Endothelial cell of umbilical vein (primary cell): Measurements from ENCODE around the gene MAST4. TPM values are rescaled to one million over a fixed set of nuclear protein-coding genes. Genes with fewer than 3 reads are reported as not detected.

Source experiments
- BruUV-seq: library from RNA; stranded (reverse); fragments of 400-500 nt; replicated peaks from 2 replicates; lab custom pipeline; 2021; lab: Mats Ljungman, UMichigan
- CTCF ChIA-PET: fragments of 300-600, 350-600 bp; sonication (Branson Sonifier 250); formaldehyde crosslinking; loops from one replicate; lab custom pipeline; 2021; ENCODE audit warnings: antibody characterized with exemption, inconsistent platforms; lab: Charles Lee
- POLR2A ChIA-PET: fragments of 300-600, 350-600 bp; sonication (Branson Sonifier 250); formaldehyde crosslinking; loops from one replicate; lab custom pipeline; 2021; ENCODE audit warnings: antibody characterized with exemption, inconsistent platforms; lab: Charles Lee
- DNase-seq: peaks from one replicate; pipeline ENCODE4 v3.0.0-alpha.2; 2011; ENCODE audit warnings: low read depth, low spot score
- FAIRE-seq: peaks from 2 replicates; lab custom pipeline; 2011; peaks lifted over from hg19 to GRCh38; lab: Jason Lieb, UNC
- H2AFZ ChIP-seq: 2 replicates; pipeline ENCODE4 v1.6.0; 2012; ENCODE audit warnings: low read depth, low read length, control low read depth, inconsistent platforms
- H3K27ac ChIP-seq: 2 replicates; pipeline ENCODE4 v1.5.1; 2011; ENCODE audit warnings: low read depth, mild to moderate bottlenecking, control low read depth, low read length, moderate library complexity; ENCODE audit not compliant: insufficient read depth
- H3K27me3 ChIP-seq, 2 experiments: 2 replicates each; pipeline versions ENCODE4 v1.6.0 to v1.6.1; 2011; ENCODE audit warnings: low read length in 2 of 2, mixed read lengths in 1 of 2; ENCODE audit not compliant: control insufficient read depth in 2 of 2, insufficient read depth in 2 of 2
- H3K36me3 ChIP-seq, 2 experiments: 2 replicates in 1 of 2; 3 replicates in 1 of 2; pipeline ENCODE4 v1.5.1; 2011; ENCODE audit warnings: low read length in 2 of 2, mild to moderate bottlenecking in 1 of 2, moderate library complexity in 1 of 2; ENCODE audit not compliant: control insufficient read depth in 2 of 2, insufficient read depth in 2 of 2; ENCODE audit errors: extremely low read depth in 1 of 2
- H3K4me1 ChIP-seq: 3 replicates; pipeline ENCODE4 v1.5.1; 2011; ENCODE audit warnings: mild to moderate bottlenecking, low read length; ENCODE audit not compliant: control insufficient read depth, insufficient read depth; ENCODE audit errors: extremely low read depth
- H3K4me2 ChIP-seq: 2 replicates; pipeline ENCODE4 v1.6.1; 2011; ENCODE audit warnings: low read length, control low read depth, mixed read lengths; ENCODE audit not compliant: insufficient read depth
- H3K4me3 ChIP-seq, 3 experiments: fragments of 200-600 bp in 1 of 3; sonication (generic), shearing (Covaris generic) in 1 of 3; replicated peaks in 1 of 3; 2 replicates each; pipeline ENCODE4 v1.5.1; 2011 to 2016; ENCODE audit warnings: control low read depth in 3 of 3, low read length in 3 of 3, mild to moderate bottlenecking in 2 of 3, inconsistent platforms in 1 of 3, low read depth in 1 of 3, moderate library complexity in 1 of 3; ENCODE audit not compliant: insufficient read depth in 1 of 3
- H3K79me2 ChIP-seq: 2 replicates; pipeline ENCODE4 v1.6.0; 2012; ENCODE audit warnings: low read length, inconsistent platforms; ENCODE audit not compliant: control insufficient read depth, insufficient read depth
- H3K9ac ChIP-seq: replicated peaks from 2 replicates; pipeline ENCODE3; 2011; ENCODE audit warnings: low read length, control low read depth; ENCODE audit not compliant: insufficient read depth; ENCODE audit errors: extremely low read depth
- H3K9me1 ChIP-seq: replicated peaks from 3 replicates; pipeline ENCODE4 v1.6.0; 2011; ENCODE audit warnings: mild to moderate bottlenecking, low read length; ENCODE audit not compliant: control insufficient read depth, insufficient read depth; ENCODE audit errors: extremely low read depth
- H3K9me3 ChIP-seq: replicated peaks from 2 replicates; pipeline ENCODE4 v1.5.1; 2012; ENCODE audit warnings: low read length, inconsistent platforms; ENCODE audit not compliant: control insufficient read depth, insufficient read depth
- H4K20me1 ChIP-seq: replicated peaks from 2 replicates; pipeline ENCODE3; 2011; ENCODE audit warnings: mild to moderate bottlenecking, low read length; ENCODE audit not compliant: control insufficient read depth, insufficient read depth; ENCODE audit errors: extremely low read depth
- EZH2 ChIP-seq: IDR thresholded peaks from 2 replicates; pipeline ENCODE4 v1.6.1; 2012; ENCODE audit warnings: borderline replicate concordance, low read depth, mild to moderate bottlenecking, moderate library complexity, low read length, inconsistent platforms; ENCODE audit not compliant: severe bottlenecking
- FOS ChIP-seq: IDR thresholded peaks from 2 replicates; pipeline ENCODE4 v1.6.1; 2011; ENCODE audit warnings: mild to moderate bottlenecking, low read length, moderate library complexity, borderline replicate concordance; ENCODE audit not compliant: insufficient read depth
- GATA2 ChIP-seq: IDR thresholded peaks from 2 replicates; pipeline ENCODE4 v1.7.0; 2011; ENCODE audit warnings: low read depth, mild to moderate bottlenecking, moderate library complexity, mixed read lengths, low read length; ENCODE audit not compliant: insufficient read length, insufficient read depth
- JUN ChIP-seq: IDR thresholded peaks from 2 replicates; pipeline ENCODE4 v1.6.1; 2011; ENCODE audit warnings: borderline replicate concordance, low read depth; ENCODE audit not compliant: insufficient read length, insufficient read depth
- MYC ChIP-seq: IDR thresholded peaks from one replicate; pipeline ENCODE4 v1.6.1; 2011; ENCODE audit warnings: mild to moderate bottlenecking, low read depth, low read length
- POLR2A ChIP-seq: IDR thresholded peaks from 2 replicates; pipeline ENCODE4 v1.6.1; 2012; ENCODE audit warnings: low read depth, mild to moderate bottlenecking, control low read depth, low read length
- POLR2AphosphoS5 ChIP-seq: IDR thresholded peaks from 2 replicates; pipeline ENCODE4 v1.6.1; 2012; ENCODE audit warnings: low read depth, mild to moderate bottlenecking, control low read depth, low read length, moderate library complexity; ENCODE audit not compliant: insufficient read depth
- dilution Hi-C: fragments of 300-500 bp; cut with MboI; formaldehyde crosslinking; loops from one replicate; pipeline ENCODE4 v1.15.0; 2019; ENCODE audit warnings: low sequenced_read_pairs; ENCODE audit not compliant: extremely low pct_ligation_motif_present
- intact Hi-C: fragments of 100-400 bp; cut with micrococcal nuclease; formaldehyde crosslinking; loops from one replicate; pipeline ENCODE4 v1.10.0; 2022
- polyA plus RNA-seq, 4 experiments: library from polyadenylated mRNA; depleted of rRNA in 3 of 4; stranded (reverse) in 3 of 4; unstranded in 1 of 4; fragments of >200 nt; gene quantifications; 2 replicates each; pipeline versions ENCODE4 v1.2.1 to v1.2.3, GENCODE V29; 2011 to 2012; ENCODE audit warnings: missing spikeins in 1 of 4
- total RNA-seq: library from RNA; stranded (reverse); gene quantifications from 2 replicates; pipeline ENCODE4 v1.2.3, GENCODE V29; 2021
- TF ChIP-seq, protein P1 (sequence below): IDR thresholded peaks from 2 replicates; pipeline ENCODE4 v1.6.1; 2011; ENCODE audit not compliant: insufficient read depth, insufficient read length
- TF ChIP-seq, protein P2 (sequence below), 2 donors: IDR thresholded peaks; 1 replicate in 1 of 2; 2 replicates in 1 of 2; pipeline ENCODE4 v1.5.1; 2011; ENCODE audit warnings: low read length in 2 of 2, mild to moderate bottlenecking in 2 of 2, moderate library complexity in 2 of 2, control low read depth in 1 of 2, inconsistent platforms in 1 of 2, low read depth in 1 of 2; ENCODE audit not compliant: insufficient read depth in 1 of 2; ENCODE audit errors: extremely low read depth in 1 of 2

The MAST4 gene
- total and polyA plus RNA-seq, 2 donors (not counting 3 experiments of a cell fraction or from before 2014, with no cell fraction given), result 40.2 to 116 TPM

DNA sequence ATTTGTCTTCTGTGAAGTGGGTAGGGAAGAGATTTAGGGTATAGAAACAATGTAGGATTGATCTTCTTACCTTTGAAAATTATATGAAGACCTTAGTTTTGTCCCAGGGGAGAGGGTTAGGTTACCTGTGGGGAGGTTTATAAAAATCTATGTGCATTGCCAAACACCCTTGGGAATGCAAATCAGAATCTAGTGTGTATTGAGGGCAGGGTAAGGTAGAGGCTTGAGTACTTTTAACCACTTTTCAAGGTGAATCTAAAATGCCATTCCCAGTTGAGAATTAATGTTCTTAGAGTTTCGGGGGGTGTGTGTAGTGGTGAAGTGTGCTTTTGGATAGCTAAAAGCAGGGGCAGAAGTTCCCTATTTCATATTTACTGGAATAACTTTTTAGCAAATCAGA lies 312.0 kb downstream of the MAST4 start:
- Histone ChIP-seq H3K79me2 (no peaks in the 10 kb centered on the region), H4K20me1 (no peaks in the 10 kb centered on the region), H3K27ac (no peak overlapping the region), H3K36me3 (no peaks in the 10 kb centered on the region), H3K9me3 (no peaks in the 10 kb centered on the region), H3K27me3 (no peaks in the 10 kb centered on the region), H3K9me1 (no peaks in the 10 kb centered on the region), H3K4me1 (no peaks in the 10 kb centered on the region), H2AFZ (no peak overlapping the region), H3K4me3 (no peak overlapping the region), H3K4me2 (no peak overlapping the region), H3K9ac (no peak overlapping the region)
- dilution Hi-C loops, result no loop called here
- intact Hi-C loops, result no loop called here
- TF ChIP-seq, protein P1, sequence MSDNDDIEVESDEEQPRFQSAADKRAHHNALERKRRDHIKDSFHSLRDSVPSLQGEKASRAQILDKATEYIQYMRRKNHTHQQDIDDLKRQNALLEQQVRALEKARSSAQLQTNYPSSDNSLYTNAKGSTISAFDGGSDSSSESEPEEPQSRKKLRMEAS, result no peak
- TF ChIP-seq JUN (no peak), MYC (no peak), EZH2 (no peak)
- POLR2A ChIA-PET, result no interaction called here
- no TSS peak for BruUV-seq
- no peak for FAIRE-seq
- CTCF ChIA-PET, result no interaction called here
- no peak for DNase-seq

DNA sequence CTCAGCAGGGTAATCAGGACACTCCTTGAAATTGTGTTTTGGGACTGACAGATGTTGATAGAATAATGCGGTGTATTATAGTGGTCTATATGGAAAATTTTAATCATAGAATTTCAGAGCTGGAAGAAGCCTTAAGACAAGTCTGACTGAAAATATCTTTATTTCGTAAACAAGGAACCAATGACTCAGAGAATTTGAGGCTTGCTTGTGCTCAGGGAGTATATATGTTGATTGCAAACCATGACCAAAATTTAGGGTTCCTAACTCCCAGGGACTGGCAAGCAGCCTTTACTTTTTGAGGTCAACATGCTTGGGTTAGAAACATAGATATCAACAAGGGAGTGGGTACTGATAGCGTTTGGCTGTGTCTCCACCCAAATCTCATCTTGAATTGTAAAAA lies 313.2 kb downstream of the MAST4 start:
- Histone ChIP-seq H3K4me1 (no peaks in the 10 kb centered on the region), H3K4me3 (no peak overlapping the region), H3K4me2 (no peak overlapping the region), H3K27me3 (no peaks in the 10 kb centered on the region), H3K9me3 (no peaks in the 10 kb centered on the region), H3K9me1 (no peaks in the 10 kb centered on the region), H3K9ac (no peak overlapping the region), H2AFZ (no peak overlapping the region), H3K27ac (no peak overlapping the region), H3K36me3 (no peaks in the 10 kb centered on the region), H3K79me2 (no peaks in the 10 kb centered on the region), H4K20me1 (peaks cover under 1% of the 10 kb centered on the region)
- no peak for DNase-seq
- dilution Hi-C loops, result no loop called here
- no TSS peak for BruUV-seq
- intact Hi-C loops, result no loop called here
- CTCF ChIA-PET, result no interaction called here
- TF ChIP-seq MYC, result no peak
- no peak for TF ChIP-seq EZH2
- no peak for TF ChIP-seq GATA2
- no peak for TF ChIP-seq JUN
- TF ChIP-seq POLR2A, result no peak
- TF ChIP-seq, protein P1, result no peak
- TF ChIP-seq FOS, result no peak
- no peak for TF ChIP-seq POLR2AphosphoS5
- TF ChIP-seq, protein P2, sequence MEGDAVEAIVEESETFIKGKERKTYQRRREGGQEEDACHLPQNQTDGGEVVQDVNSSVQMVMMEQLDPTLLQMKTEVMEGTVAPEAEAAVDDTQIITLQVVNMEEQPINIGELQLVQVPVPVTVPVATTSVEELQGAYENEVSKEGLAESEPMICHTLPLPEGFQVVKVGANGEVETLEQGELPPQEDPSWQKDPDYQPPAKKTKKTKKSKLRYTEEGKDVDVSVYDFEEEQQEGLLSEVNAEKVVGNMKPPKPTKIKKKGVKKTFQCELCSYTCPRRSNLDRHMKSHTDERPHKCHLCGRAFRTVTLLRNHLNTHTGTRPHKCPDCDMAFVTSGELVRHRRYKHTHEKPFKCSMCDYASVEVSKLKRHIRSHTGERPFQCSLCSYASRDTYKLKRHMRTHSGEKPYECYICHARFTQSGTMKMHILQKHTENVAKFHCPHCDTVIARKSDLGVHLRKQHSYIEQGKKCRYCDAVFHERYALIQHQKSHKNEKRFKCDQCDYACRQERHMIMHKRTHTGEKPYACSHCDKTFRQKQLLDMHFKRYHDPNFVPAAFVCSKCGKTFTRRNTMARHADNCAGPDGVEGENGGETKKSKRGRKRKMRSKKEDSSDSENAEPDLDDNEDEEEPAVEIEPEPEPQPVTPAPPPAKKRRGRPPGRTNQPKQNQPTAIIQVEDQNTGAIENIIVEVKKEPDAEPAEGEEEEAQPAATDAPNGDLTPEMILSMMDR (IDR thresholded peaks at IDR 0.05; ENCODE audit: extremely low read depth in 1 of 2, insufficient read depth in 1 of 2, low read depth in 1 of 2, low read length in 2 of 2), result no peak
- POLR2A ChIA-PET, result no interaction called here
- no peak for FAIRE-seq
